AG09319 (cell line): ENCODE data around the gene DFFB.

ENCODE experiments used
- DNase-seq: peaks from one replicate; pipeline ENCODE4 v3.0.0-alpha.2; 2010; ENCODE audit warnings: low read depth; ENCODE audit errors: extremely low read depth
- CTCF ChIP-seq: IDR thresholded peaks from 2 replicates; pipeline ENCODE4 v1.5.1; 2011; ENCODE audit warnings: low read depth, mild to moderate bottlenecking, inconsistent platforms, low read length, moderate library complexity

The DFFB gene

GRCh38 chr1:3884966-3885365 lies 27.7 kb downstream of the DFFB start:
- no peak for TF ChIP-seq CTCF
- DNase-seq, result no peak

- no peak for DNase-seq
- no peak for TF ChIP-seq CTCF
These were observed 28.3 kb downstream of the DFFB start for GRCh38 chr1:3885611-3886010.

GRCh38 chr1:3886106-3886670 lies 28.9 kb downstream of the DFFB start:
- DNase-seq, result no peak
- no peak for TF ChIP-seq CTCF

- TF ChIP-seq CTCF, result no peak
- DNase-seq, result no peak
These were observed 29.4 kb downstream of the DFFB start for GRCh38 chr1:3886691-3887090.

GRCh38 chr1:3888301-3888700 lies 31.0 kb downstream of the DFFB start:
- TF ChIP-seq CTCF, result no peak

GRCh38 chr1:3889936-3890335 lies 32.7 kb downstream of the DFFB start:
- TF ChIP-seq CTCF, result no peak
- no peak for DNase-seq

More at GRCh38 chr1:3888301-3888700, 31.0 kb downstream of the DFFB start:
- no peak for DNase-seq

- TF ChIP-seq CTCF, result no peak
- no peak for DNase-seq
These were observed 33.4 kb downstream of the DFFB start for GRCh38 chr1:3890389-3891328.
